H1 (cell line): ENCODE measurements around the gene GABBR1. TPM values are rescaled to one million over a fixed set of nuclear protein-coding genes. Genes with fewer than 3 reads are reported as not detected.

ENCODE experiments used
- ZNF274 ChIP-seq: IDR thresholded peaks from 2 replicates; pipeline ENCODE4 v1.7.0; 2012; ENCODE audit warnings: low read length, borderline replicate concordance; ENCODE audit errors: extremely low read depth
- polyA plus RNA-seq, 7 experiments: library from polyadenylated mRNA; depleted of rRNA in 3 of 7; stranded (reverse) in 5 of 7; unstranded in 2 of 7; fragments of >200 nt in 5 of 7; fragments of 200-250 nt in 2 of 7; gene quantifications; 1 replicate in 5 of 7; 2 replicates in 1 of 7; 4 replicates in 1 of 7; pipeline versions ENCODE4 v1.2.1 to v1.2.3, GENCODE V29; 2011 to 2013; ENCODE audit warnings: missing spikeins in 2 of 7, mixed read lengths in 2 of 7
- total RNA-seq: library from RNA; stranded (reverse); fragmentation: NEBNext Ultra II Directional; extraction: Animal tissue kit (Norgen Biotek cat#: 25700); gene quantifications from 2 replicates; pipeline ENCODE4 v1.2.1, GENCODE V29; 2021

The GABBR1 gene
- total and polyA plus RNA-seq, 2 of the 8 experiments (the other 6 are each of a cell fraction or from before 2014, with no cell fraction given), result 75.9 to 78.3 TPM

GRCh38 chr6:29667158-29667557 lies 34.2 kb upstream of the GABBR1 start (continued):
- TF ChIP-seq ZNF274, result no peak
